NCI-H1092 (cell line): Measurements from ENCODE around the gene ZC3H7A.

ENCODE experiments used
- DNase-seq: peaks from one replicate; lab custom pipeline; 2025; lab: John Stamatoyannopoulos, UW

Gene ZC3H7A

GRCh38 chr16:11705311-11706025, 91.6 kb downstream of the ZC3H7A start:
- DNase-seq = no peak
